ENCODE measurements around the gene CSF2RB. TPM values are rescaled to one million over a fixed set of nuclear protein-coding genes. Genes with fewer than 3 reads are reported as not detected.

CSF2RB gene
- total RNA-seq, 1 donor from 2014 or later: not detected

GRCh38 chr22:36897611-36898010, 15.8 kb upstream of the CSF2RB start:
- Histone ChIP-seq H4K20me1 (ENCODE audit: low read depth) (no peaks in the 10 kb centered on the region), H3K4me3 (no peak overlapping the region), H3F3A (ENCODE audit: low read depth) (no peaks in the 10 kb centered on the region), H3K9ac (no peak overlapping the region), H3K9me3 (ENCODE audit: low read depth) (no peaks in the 10 kb centered on the region), H3K36me3 (no peaks in the 10 kb centered on the region), H3K4me2 (no peak overlapping the region), H3K4me1 (peaks cover 5% of the 10 kb centered on the region), H3K27me3 (no peaks in the 10 kb centered on the region), H3K27ac (no peak overlapping the region), H3K79me2 (ENCODE audit: low read depth) (no peaks in the 10 kb centered on the region), H2AFZ (replicated peaks) (no peak overlapping the region)
- peaks cover 6% of the 10 kb centered on the region for H3K4me1 Mint-ChIP-seq
- no peak for DNase-seq (ENCODE audit: low spot score)
- H3K36me3 Mint-ChIP-seq: no peaks in the 10 kb centered on the region
- H3K9me3 Mint-ChIP-seq: peaks cover 12% of the 10 kb centered on the region
- H3K27ac Mint-ChIP-seq: no peak overlapping the region
- H3K4me3 Mint-ChIP-seq: no peak overlapping the region
- peaks cover 12% of the 10 kb centered on the region for H3K27me3 Mint-ChIP-seq (ENCODE audit: insufficient read depth, low read depth)
- no peak for TF ChIP-seq EZH2 (IDR thresholded peaks at IDR 0.05)
- no peak for TF ChIP-seq EZH2phosphoT487 (IDR thresholded peaks at IDR 0.05)
- TF ChIP-seq, protein P1, sequence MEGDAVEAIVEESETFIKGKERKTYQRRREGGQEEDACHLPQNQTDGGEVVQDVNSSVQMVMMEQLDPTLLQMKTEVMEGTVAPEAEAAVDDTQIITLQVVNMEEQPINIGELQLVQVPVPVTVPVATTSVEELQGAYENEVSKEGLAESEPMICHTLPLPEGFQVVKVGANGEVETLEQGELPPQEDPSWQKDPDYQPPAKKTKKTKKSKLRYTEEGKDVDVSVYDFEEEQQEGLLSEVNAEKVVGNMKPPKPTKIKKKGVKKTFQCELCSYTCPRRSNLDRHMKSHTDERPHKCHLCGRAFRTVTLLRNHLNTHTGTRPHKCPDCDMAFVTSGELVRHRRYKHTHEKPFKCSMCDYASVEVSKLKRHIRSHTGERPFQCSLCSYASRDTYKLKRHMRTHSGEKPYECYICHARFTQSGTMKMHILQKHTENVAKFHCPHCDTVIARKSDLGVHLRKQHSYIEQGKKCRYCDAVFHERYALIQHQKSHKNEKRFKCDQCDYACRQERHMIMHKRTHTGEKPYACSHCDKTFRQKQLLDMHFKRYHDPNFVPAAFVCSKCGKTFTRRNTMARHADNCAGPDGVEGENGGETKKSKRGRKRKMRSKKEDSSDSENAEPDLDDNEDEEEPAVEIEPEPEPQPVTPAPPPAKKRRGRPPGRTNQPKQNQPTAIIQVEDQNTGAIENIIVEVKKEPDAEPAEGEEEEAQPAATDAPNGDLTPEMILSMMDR (IDR thresholded peaks at IDR 0.05): no peak

DNA sequence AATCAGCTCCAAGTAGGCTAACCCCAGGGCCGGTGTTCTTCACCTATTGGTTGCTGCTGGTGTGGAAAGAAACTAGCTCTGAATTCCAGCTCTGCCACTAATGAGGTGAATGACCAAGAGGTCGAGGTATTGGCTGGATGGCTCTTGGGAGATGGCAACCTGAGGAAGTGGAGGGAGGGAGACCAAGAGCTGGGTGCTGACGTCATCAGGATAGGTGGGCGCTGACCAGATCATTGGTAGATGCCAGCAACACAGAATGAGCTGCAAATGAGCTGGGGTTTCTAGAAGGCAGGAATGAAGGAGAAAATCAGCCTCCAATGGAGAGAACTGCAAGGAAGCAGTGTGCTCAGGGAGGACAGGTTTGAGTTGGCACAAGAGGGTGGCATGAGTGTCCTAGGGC, 14.7 kb upstream of the CSF2RB start:
- no peaks in the 10 kb centered on the region for H3K9me3 ChIP-seq (ENCODE audit: low read depth)
- no peak overlapping the region for H3K4me3 ChIP-seq
- TF ChIP-seq EZH2 (IDR thresholded peaks at IDR 0.05) (no peak), EZH2phosphoT487 (IDR thresholded peaks at IDR 0.05) (no peak)
- TF ChIP-seq, protein P1 (IDR thresholded peaks at IDR 0.05): no peak
- Mint-ChIP-seq H3K9me3 (peaks cover 12% of the 10 kb centered on the region), H3K36me3 (no peaks in the 10 kb centered on the region), H3K27me3 (ENCODE audit: insufficient read depth, low read depth) (peaks cover 12% of the 10 kb centered on the region), H3K4me3 (no peak overlapping the region), H3K4me1 (peaks cover 6% of the 10 kb centered on the region), H3K27ac (no peak overlapping the region)
- H3K36me3 ChIP-seq: no peaks in the 10 kb centered on the region
- no peaks in the 10 kb centered on the region for H3K27me3 ChIP-seq
- no peaks in the 10 kb centered on the region for H3K79me2 ChIP-seq (ENCODE audit: low read depth)
- no peak overlapping the region for H2AFZ ChIP-seq (replicated peaks)
- H3F3A ChIP-seq (ENCODE audit: low read depth): no peaks in the 10 kb centered on the region
- DNase-seq (ENCODE audit: low spot score): no peak
- H3K27ac ChIP-seq: no peak overlapping the region
- H3K4me2 ChIP-seq: no peak overlapping the region
- H3K4me1 ChIP-seq: peaks cover 5% of the 10 kb centered on the region
- H3K9ac ChIP-seq: no peak overlapping the region
- H4K20me1 ChIP-seq (ENCODE audit: low read depth): no peaks in the 10 kb centered on the region

DNA sequence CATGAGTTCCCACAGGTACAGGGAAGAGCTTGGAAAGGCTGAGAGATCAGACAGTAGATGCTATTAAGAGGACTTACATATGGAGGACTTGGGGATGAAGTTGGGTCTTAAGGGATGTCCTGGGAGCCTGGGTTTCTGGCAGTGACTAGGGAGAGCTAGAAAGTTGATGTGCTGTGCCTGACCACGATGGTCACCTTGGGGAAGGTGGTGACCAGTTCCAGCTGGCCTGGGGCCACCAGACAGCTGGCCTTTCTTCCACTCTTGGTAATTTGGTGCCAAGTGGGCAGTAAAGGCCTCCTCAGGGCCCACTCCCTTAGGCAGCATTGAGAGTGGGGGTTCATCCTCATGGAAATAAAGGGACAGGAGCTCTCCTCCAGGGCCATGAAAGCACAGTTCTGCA, 13.9 kb upstream of the CSF2RB start:
- no peak for TF ChIP-seq EZH2 (IDR thresholded peaks at IDR 0.05)
- H3K4me1 Mint-ChIP-seq: peaks cover 6% of the 10 kb centered on the region
- no peaks in the 10 kb centered on the region for H3K27me3 ChIP-seq
- H3K4me3 ChIP-seq: no peak overlapping the region
- peaks cover 12% of the 10 kb centered on the region for H3K9me3 Mint-ChIP-seq
- no peak overlapping the region for H3K4me2 ChIP-seq
- H3K27ac ChIP-seq: no peak overlapping the region
- peaks cover 12% of the 10 kb centered on the region for H3K27me3 Mint-ChIP-seq (ENCODE audit: insufficient read depth, low read depth)
- no peak for DNase-seq (ENCODE audit: low spot score)
- H3K9me3 ChIP-seq (ENCODE audit: low read depth): no peaks in the 10 kb centered on the region
- no peaks in the 10 kb centered on the region for H4K20me1 ChIP-seq (ENCODE audit: low read depth)
- H3K36me3 Mint-ChIP-seq: no peaks in the 10 kb centered on the region
- peaks cover 5% of the 10 kb centered on the region for H3K4me1 ChIP-seq
- no peak overlapping the region for H3K9ac ChIP-seq
- no peak overlapping the region for H3K27ac Mint-ChIP-seq
- no peak overlapping the region for H3K4me3 Mint-ChIP-seq
- H3F3A ChIP-seq (ENCODE audit: low read depth): no peaks in the 10 kb centered on the region
- no peaks in the 10 kb centered on the region for H3K79me2 ChIP-seq (ENCODE audit: low read depth)
- no peak overlapping the region for H2AFZ ChIP-seq (replicated peaks)
- no peaks in the 10 kb centered on the region for H3K36me3 ChIP-seq

DNA sequence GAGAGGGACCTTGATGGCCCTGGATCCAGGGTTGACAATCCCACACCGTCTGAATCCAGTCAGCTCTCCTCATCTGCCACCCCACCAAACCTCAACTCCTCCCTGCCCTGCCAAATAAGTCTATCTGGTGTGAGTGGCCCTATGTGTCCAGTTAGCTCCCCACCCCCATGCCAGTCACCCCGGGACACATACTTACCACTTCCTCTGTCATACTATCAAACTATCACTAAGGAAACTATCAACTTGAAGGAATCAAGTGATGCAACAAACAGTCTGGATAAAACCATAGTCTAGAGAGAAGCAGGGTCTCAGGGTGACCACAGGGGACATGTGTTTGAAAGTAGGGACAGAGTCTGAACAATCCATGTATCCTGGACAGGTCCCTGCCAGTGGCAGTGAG, 13.2 kb upstream of the CSF2RB start:
- no peaks in the 10 kb centered on the region for H4K20me1 ChIP-seq (ENCODE audit: low read depth)
- H3K4me1 ChIP-seq: peaks cover 5% of the 10 kb centered on the region
- H3K9me3 ChIP-seq (ENCODE audit: low read depth): no peaks in the 10 kb centered on the region
- TF ChIP-seq, protein P1 (IDR thresholded peaks at IDR 0.05): no peak
- TF ChIP-seq EZH2phosphoT487 (IDR thresholded peaks at IDR 0.05) (no peak), EZH2 (IDR thresholded peaks at IDR 0.05) (no peak)
- H3F3A ChIP-seq (ENCODE audit: low read depth): no peaks in the 10 kb centered on the region
- no peak overlapping the region for H3K4me2 ChIP-seq
- peaks cover 6% of the 10 kb centered on the region for H3K4me1 Mint-ChIP-seq
- H3K36me3 ChIP-seq: no peaks in the 10 kb centered on the region
- no peak overlapping the region for H3K27ac Mint-ChIP-seq
- H3K79me2 ChIP-seq (ENCODE audit: low read depth): no peaks in the 10 kb centered on the region
- no peak overlapping the region for H3K4me3 ChIP-seq
- DNase-seq (ENCODE audit: low spot score): no peak
- H3K27me3 ChIP-seq: no peaks in the 10 kb centered on the region
- H2AFZ ChIP-seq (replicated peaks): no peak overlapping the region
- H3K9me3 Mint-ChIP-seq: peaks cover 10% of the 10 kb centered on the region
- no peak overlapping the region for H3K4me3 Mint-ChIP-seq
- no peak overlapping the region for H3K9ac ChIP-seq
- peaks cover 12% of the 10 kb centered on the region for H3K27me3 Mint-ChIP-seq (ENCODE audit: insufficient read depth, low read depth)
- H3K27ac ChIP-seq: no peak overlapping the region
- no peaks in the 10 kb centered on the region for H3K36me3 Mint-ChIP-seq
